Measurements from ENCODE around the gene ENPP1.

- TF ChIP-seq CTCF (IDR thresholded peaks at IDR 0.05): peak; percentile 98
- TF ChIP-seq EZH2 (IDR thresholded peaks at IDR 0.05; ENCODE audit: borderline replicate concordance, insufficient read depth, low read depth, low read length, poor library complexity, severe bottlenecking): no peak
These were observed 101.8 kb downstream of the ENPP1 start for GRCh38 chr6:131909408-131910218.
